ENCODE data around the gene GDI1. TPM values are rescaled to one million over a fixed set of nuclear protein-coding genes. Genes with fewer than 3 reads are reported as not detected.
A peak's percentile ranks its signal among the peaks of the same experiment; 100 is the strongest.
"Not testable (repeated sequence)": the region's sequence is repeated elsewhere in the genome, so short reads cannot be mapped to it uniquely, and the experiment has no call there.

The GDI1 gene
- polyA plus RNA-seq (2013, experiment 1 of 2; ENCODE audit: insufficient read length): 195 TPM
- 200 TPM for polyA plus RNA-seq (2013, experiment 2 of 2; ENCODE audit: insufficient read length)

DNA sequence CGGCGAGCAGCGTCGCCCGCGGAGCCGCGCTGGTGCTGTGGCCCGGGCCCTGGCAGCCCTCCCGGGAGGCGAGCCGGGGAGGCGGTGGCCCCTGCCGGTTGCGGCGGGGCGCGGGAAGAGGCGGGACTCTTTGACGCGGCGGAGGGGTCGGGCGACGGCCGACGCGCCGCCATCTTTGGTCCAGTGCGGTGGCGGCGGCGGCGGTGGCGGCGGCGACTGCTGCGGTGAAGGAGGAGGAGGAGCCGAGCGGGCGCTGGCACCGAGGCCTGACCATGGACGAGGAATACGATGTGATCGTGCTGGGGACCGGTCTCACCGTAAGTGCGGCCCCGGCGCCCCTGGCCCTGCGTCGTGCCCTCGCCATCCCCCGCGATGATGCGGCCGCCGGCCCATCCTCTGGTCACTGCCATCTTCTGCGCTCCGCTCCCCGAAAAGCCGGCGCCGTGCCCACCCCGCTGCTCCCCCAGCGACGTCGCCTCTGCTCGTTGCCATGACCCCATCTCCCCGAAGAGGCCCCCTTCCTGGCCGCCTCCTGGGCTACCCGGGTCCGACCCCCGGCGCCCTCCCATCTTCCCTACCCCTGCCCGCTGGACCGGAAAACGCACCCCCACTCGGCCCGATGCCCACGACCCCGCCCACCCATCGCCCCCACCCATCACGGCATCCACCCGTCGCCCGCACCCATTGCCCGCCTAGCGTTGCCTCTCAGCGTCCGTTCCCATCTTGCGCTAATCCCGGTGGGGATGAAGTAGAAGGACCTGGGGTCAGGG is at the start of gene GDI1:
GDI1 (plus strand) TSS at position 172 of the 770 bp plus-strand sequence; CDS start at position 273, 101 bp downstream.
- DNase-seq: peak; percentile 62

DNA sequence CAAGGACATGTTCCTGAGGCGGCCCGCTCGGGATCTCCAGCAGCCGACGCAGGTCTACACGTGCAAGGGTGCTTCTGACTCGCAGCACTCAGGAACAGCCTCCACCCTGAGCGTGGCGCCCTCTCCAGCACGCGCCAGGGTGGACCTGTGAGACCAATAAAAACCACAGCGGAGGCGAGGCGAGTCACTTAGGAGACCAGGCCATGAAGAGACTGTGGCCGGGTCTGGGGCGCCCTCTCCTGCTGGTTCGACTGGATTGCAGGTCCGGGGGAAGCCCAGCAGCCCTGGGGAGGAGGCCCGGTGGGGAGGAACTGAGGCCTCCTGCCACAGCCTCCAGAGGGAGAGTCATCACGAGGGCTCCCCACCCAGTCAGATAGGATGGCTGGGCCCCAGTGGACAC is 48.9 kb upstream of the GDI1 start:
- DNase-seq: not testable (repeated sequence)

DNA sequence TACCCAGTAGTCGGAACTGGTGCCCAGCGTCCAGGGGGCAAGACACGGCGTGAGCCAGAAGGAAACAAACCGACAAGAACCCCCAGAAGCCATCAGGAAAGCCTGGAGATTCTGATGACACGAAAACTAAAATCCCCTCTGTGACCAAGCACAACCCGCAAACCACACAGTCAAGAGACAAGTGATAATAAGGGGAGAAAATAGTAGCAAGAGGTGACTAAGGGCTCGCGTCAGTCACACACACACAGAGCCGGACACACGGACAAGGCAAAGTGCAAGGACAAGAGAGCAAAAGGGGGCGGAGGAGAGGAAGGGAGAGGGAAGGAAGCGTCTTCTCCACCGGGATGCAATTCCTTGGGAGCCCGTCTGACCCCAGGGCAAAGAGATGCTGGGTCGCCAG is 48.3 kb upstream of the GDI1 start:
- not testable (repeated sequence) for DNase-seq

DNA sequence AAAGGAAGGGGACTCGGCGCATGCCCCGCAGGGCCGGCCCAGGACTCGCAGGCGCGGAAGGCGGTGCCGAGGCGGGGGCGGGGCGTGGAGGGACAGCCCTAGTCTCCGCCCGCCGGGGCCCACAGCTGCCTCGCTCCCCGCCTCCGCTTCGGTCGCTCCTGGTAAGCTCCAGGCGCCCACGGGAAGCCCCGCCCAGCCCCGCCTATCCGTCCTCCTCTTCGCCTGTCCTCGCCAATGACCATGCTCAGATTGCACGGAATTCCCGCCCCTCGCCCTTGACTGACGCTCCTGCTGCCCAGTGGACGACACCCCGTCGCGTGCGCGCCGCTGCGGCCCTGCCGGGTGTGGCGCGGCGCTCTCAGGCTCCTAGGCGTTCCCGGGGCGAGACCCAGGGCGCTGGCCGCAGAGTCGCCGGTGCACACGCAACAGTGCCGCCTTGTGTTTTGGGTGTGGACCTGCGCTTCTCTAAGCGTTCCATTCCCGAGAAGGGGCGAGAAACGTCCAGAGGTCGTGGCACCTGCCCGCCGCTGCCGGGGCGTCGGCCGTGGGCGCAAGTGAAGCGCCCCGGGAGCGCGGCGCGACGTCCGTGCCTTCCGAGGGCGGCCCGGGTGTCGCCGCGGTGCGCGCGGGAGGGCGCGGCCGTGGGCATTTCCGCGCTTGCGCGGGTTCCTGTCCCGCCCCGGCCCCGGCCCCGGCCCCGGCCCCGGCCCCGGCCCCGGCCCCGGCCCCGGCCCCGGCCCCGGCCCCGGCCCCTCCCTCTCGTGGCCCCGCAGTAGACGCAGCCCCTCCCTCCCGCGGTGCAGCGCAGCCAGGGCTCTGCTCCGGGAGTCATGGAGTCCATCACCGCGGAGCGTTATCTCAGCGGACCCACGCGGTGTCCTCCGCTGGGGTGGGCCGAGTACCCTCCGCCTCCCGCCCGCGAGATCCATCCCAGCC is 46.9 kb upstream of the GDI1 start:
- DNase-seq: not testable (repeated sequence)

DNA sequence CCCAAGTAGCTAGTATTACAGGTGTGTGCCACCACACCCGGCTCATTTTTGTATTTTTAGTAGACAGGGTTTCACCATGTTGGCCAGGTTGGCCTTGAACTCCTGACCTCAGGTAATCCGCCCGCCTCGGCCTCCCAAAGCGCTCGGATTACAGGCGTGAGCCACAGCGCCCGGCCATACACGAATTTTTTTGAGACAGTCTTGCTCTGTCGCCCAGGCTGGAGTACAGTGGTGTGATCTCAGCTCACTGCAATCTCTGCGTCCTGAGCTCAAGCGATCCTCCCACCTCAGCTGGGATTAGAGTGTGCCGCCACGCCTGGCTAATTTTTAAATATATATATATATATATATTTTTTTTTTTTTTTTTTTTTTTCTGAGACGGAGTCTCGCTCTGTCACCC is 40.6 kb upstream of the GDI1 start:
- not testable (repeated sequence) for DNase-seq

DNA sequence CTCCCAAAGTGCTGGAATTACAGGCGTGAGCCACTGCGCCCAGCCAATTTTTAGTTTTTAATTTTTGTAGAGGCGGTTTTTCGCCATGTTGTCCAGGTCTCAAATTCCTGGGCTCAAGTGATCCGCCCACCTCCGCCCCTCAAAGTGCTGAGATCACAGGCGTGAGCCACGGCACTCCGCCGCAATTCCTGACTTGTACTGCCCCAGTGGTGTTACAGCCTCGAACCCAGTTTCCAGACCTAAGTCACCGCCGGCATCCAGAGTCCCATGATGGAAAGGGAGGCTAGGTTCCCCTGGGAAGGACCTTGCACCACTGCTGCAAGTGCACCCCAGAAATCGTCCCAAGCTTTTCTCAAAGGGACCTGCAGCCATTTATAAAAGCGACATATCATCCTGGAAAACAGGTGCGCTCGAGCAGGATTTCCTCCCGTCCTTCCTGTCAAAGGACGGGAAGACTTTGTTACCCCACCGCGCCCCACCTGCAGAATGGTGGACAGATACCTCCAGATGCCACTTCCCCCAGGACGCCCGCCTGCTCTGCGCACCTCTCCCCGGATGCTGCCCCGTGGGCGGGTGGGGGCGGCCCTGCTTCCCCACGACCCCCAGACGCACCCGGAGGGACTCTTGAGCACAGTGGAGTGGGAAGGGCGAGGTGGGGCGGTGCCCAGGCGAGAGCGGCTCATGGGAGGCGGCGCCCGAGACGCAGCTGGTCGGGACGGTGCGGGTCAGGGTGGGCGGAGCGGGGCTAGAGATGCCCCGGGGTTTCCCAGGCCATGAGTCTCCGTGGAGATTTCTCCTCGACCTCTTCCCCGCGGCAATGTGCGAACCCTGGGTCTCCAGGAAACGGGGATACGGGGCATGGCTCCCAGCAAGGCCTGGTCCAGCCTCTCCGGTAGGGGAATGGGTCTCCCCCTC is 39.7 kb upstream of the GDI1 start:
- DNase-seq: peak; percentile 68

DNA sequence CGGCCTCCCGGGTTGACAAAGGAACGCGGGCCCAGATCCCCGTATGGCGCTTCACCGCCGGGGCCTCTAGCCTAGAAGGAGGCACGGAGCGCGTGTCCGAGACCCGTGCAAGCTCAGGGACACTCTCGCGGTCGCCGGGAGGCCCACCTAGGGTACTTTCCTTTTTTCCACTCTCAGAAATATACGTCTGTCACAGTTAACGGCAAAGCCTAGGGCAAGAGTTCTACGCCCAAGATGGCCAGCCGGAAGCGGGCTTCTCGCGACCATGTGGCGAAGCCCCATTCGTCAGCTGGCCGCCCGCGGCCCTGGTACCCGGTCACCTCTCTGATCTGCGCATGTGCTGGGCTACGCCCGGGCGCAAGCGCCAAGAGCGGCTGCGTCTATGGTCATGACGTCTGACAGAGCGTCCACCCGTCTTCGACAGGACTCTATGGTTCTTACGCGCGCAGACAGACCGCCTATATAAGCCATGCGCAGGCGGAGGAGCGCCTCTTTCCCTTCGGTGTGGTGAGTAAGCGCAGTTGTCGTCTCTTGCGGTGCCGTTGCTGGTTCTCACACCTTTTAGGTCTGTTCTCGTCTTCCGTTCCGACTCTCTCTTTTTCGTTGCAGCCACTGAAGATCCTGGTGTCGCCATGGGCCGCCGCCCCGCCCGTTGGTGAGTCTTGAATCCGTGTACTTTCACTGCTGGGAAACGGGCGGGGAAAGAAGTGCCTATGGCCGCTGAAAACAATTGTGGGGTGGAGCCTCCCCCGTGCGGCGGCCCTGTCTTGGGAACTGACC is 38.9 kb upstream of the GDI1 start, which contains the start of gene RPL10:
RPL10 (plus strand) TSS at position 490 of the 780 bp plus-strand sequence; CDS start at position 633, 143 bp downstream.
- DNase-seq: peak; percentile 95

DNA sequence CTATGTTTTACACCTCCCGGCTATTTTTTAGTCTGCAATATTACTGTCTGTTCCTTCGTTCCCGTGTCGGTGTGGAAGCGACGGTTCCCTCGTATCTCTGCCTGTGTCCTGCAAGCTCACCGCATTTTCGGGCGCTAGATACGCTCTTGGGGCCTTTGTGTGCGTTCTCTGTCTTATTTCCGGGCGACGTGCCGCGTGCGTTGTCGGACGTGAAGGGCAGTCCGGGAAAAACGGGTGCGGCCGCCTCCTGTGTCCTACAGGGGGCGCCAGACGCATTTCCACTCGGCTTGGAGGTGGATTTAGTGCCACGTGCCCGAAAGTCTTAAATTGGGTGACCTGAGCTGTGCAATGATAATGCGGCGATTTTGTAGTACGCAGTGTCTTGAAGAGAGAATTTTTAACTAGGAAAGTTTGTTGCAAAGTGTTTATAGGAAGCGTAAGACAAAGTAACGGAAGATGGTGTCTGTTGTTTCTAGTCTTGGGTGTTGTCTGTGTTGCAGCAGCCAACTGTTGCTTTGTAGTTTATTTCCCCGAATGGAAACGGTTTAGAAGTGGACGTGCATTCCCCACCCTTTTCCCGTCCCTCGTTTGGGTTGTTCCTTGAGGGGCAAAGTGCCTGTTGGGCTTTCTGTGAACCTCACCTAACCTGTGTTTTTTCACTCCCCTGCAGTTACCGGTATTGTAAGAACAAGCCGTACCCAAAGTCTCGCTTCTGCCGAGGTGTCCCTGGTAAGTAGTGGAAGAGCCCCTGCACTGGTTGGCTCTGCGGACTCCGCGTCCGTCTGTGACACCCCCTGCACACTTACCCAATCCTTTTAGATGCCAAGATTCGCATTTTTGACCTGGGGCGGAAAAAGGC is 38.1 kb upstream of the GDI1 start:
- peak; percentile 78 for DNase-seq

DNA sequence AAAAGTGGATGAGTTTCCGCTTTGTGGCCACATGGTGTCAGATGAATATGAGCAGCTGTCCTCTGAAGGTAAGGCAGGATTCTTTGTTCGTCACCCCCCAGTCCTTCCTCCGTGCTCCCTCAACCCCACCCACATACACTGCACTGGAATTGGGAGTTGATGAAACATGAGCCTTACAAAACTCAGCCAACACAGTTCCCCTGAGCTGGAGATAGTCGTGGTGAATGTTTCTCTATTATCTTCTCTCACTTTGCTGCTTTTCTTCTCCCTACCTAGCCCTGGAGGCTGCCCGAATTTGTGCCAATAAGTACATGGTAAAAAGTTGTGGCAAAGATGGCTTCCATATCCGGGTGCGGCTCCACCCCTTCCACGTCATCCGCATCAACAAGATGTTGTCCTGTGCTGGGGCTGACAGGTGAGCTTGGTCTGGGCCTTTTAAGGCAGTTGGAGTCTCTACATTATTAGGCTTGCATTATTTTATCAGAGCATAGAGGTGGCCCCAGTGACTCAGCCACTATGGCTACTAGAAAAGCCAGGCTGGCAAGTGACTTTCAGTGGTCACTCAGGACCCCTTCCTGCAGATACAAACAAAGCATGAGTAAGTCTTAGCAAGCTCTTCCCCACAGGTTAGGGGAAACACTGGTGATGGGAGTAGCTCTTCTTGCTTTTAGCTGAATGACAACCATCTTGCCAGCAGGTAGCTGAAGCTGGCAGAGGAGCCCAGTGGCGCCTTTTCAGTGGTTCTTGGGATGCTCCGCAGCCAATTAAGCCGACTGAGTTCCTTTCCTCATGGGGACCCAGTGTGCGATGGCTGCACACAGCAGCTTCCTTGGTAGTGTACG is 37.2 kb upstream of the GDI1 start:
- DNase-seq: no peak

DNA sequence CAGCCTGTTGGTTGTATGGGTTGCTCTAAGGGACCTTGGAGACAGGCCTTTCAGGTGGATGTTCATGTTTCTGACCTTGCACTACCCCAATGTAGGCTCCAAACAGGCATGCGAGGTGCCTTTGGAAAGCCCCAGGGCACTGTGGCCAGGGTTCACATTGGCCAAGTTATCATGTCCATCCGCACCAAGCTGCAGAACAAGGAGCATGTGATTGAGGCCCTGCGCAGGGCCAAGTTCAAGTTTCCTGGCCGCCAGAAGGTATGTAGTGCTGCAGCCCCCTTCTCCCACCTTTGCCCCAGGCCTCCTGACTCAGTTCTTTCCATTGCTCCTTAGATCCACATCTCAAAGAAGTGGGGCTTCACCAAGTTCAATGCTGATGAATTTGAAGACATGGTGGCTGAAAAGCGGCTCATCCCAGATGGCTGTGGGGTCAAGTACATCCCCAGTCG is 36.6 kb upstream of the GDI1 start:
- DNase-seq: not testable (repeated sequence)

DNA sequence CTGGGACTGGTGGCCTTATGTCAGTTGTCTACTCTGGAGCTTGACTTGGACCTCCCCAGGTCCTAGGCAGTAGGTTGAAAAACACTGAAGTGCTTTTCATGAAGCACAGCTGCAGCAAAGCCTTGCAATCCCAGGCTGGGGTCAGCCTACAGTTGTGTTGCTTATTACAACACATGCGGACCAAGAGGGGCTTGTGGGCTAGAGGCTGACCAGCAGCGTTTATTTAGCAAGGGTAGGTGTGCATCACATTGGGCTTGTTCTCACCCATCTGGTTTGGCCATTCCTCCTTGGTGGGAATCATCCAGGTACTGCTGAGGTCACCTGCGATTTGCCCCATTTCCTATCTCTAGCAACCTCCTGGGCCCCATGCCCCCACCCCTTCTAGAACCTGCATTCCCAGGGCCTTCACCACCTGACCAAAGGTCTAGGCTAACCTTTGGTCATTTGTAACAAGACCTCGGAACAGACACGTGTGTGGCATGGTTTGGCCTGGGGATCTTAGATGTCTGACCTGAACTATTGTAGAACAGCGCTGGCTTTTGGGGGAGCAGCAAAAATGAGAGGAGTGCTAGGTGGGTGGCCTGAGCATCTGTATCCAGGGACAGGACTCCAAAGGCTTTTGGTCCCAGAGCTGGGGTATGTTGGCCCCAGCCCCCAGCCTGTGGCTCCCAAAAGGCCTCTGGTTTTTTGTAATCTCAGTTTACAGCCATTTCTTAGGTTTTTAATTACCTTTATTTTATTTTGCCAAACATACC is 35.7 kb upstream of the GDI1 start:
- peak; percentile 31 for DNase-seq

DNA sequence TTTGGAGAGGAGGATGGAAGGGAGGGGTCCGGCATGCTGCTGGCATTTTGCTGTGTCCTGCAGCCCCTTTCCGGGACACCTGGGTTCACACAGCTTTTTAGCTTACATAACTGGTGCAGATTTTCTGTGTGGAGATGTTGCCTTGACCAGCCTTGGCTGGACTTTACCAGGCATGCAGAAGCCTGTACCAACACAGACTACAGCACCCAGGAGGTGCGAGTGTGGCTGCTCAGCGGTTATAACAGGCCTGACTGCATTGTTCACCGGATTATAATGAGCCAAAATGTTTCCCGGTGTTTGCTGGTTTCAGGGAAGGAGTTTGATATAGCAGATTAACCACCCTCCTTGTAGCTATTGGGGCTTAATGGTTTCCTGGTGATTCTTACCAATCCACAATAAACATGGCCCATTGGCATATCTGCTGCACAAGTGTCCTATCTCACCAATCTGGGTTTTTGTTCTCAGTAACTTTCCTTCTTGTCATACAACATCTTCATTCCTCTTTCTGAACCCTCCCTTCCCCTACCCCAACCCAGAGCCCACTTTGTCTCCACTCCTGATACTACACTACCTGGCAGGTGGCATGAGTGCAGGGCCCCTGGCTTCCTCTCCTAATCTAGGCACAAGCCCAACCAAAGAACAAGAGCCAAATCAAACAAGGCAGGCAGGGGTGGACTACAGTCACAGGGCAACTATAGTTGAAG is 34.9 kb upstream of the GDI1 start:
- DNase-seq: no peak

DNA sequence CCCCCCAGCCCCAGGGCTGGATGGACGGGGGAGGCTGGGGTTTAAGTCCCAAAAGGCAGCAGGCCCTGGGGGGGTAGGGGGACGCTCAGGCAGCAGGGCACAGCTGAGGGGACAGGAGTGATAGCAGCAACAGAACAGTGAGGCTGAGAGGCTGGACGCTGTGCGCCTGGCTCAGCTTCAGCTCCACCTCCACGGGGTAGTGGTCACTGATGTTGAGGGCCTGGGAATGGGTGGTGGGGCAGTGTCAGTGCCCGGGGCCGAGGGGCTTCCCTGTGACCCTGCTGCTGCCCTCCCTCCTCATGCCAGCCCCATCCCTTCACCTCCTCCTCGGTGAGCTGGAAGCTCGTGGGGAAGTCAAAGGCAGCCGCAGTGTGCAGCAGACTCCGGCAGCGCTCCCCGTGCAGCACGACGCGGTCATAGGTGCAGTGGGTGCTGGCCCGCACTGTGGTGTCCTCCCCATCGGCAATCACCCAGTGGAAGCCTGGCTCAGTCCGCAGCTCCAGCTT is 34.3 kb upstream of the GDI1 start:
- DNase-seq: no peak

DNA sequence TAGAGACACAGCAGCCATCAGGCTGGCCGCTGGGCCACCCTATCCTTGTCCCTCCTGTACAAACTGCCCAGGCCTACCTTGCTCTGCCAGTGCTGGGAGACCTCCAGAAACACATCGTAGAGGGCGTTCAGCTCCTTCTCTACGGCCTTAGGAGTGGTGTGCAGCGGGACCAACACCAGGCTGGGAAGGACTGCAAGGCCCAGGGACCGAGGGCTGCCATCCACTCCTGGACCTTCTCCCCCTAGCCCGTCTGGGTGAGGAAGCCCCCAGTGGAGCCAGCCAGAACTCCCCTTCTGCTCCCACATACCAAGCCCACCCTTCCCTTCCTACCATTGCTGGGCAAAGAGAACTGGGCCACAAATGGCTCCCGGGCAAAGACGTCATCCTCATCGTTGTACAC is 33.8 kb upstream of the GDI1 start:
- no peak for DNase-seq

DNA sequence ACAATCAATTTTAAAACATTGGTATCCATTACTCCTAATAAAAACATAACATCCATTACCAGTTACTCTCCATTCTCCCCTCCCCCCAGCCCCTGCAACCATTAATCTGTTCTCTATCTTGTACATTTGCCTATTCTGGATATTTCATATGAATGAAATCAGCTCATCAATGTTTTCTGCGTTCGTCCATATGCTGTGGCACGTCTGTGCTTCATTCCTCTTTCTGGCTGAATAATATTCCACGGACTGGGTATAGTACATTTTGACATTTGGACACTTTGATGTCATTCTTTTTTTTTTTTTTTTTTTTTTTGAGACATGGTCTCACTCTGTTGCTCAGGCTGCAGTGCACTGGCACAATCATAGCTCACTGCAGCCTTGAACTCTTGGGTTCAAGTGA is 33.1 kb upstream of the GDI1 start:
- no peak for DNase-seq

DNA sequence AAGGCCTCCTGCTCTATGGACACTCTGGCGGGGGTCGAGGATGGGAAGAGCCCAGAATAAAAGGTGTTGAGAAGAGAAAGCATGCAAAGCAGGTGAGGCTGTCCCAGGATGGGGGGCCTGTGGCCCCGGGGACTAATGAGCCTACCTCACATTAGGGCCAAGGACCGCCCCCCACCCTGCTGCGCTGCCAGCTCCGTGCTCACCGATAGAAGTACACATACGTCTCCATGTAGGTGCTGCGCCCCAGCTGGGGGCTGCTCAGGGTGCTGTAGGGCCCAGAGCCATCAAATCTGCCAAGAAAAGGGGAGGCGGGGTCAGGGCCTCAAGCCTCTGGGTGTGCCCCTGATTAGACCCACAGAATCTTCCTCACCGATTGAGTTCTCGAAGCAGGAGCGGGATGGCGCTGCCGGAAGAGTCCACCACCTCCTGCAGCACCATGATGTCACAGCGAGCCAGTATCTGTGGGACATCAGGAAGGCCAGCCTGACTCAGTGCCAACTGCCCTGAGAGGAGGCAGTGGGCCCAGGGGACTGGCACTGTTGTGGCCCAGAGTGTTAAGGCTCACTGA is 32.2 kb upstream of the GDI1 start:
- no peak for DNase-seq

DNA sequence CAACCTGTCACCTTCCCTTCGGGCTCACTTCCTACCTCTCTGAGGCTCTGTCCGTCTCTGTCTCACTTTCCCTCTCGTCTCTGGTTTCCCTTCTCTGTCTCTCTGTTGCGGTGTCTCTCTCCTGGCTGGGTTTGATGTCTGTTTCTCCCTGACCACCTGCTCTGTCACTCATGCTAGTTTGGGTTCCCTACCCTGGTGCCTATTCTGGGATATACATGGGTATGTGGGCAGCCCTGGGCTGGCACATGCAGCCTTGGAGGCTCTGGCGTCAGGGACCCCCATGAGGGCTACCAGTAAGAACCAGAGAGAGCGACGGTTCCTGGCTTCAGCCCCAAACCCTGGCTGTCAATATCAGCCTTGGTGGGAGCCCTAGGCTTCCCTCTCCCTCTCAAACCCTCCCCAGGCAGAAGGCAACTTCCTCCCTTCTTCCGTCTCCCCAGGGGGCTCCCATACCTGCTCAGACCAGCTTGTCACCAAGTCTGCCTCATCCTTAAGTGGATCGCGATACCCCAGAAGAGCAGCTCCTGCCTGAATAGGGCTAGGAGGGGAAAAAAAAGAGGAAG is 28.2 kb upstream of the GDI1 start:
- no peak for DNase-seq
